Motor neuron (in vitro differentiated cells): Measurements from ENCODE around the gene FCGR3A. TPM values are rescaled to one million over a fixed set of nuclear protein-coding genes. Genes with fewer than 3 reads are reported as not detected.
"Not testable (repeated sequence)": the region's sequence is repeated elsewhere in the genome, so short reads cannot be mapped to it uniquely, and the experiment has no call there.

ENCODE experiments used
- ATAC-seq, 8 experiments: fragments of 200-7000 bp; cut with Tn5 transposase; replicated peaks in 6 of 8; 2 replicates each; pipeline ENCODE4 v1.8.0; 2021; ENCODE audit warnings: mild to moderate bottlenecking in 8 of 8, moderate library complexity in 8 of 8
- H3K27ac ChIP-seq, 2 donors: fragments of 250-450 bp; sonication (Bioruptor Pico); 2 replicates each; pipeline ENCODE4 v1.9.0; 2021; ENCODE audit warnings: antibody characterized with exemption in 2 of 2, mild to moderate bottlenecking in 2 of 2, moderate library complexity in 1 of 2
- H3K4me1 ChIP-seq, 2 donors: fragments of 250-450 bp; sonication (Bioruptor Pico); replicated peaks in 1 of 2; 2 replicates each; pipeline ENCODE4 v1.6.1; 2021; ENCODE audit warnings: antibody characterized with exemption in 2 of 2, mild to moderate bottlenecking in 2 of 2, moderate library complexity in 1 of 2
- H3K4me3 ChIP-seq, 5 donors: fragments of 250-450 bp; sonication (Bioruptor Pico); 2 replicates each; pipeline ENCODE4 v1.9.0; 2021; ENCODE audit warnings: antibody characterized with exemption in 5 of 5, mild to moderate bottlenecking in 5 of 5, moderate library complexity in 4 of 5
- WGBS, 10 experiments: fragments of 450-650 bp; shearing (Covaris generic); methylation state at CpG; one replicate each; pipeline ENCODE4 v1.0.0; 2022; 5-methylcytosine and 5-hydroxymethylcytosine counted together
- in situ Hi-C, 9 experiments: fragments of 400-800 bp; cut with MboI; loops; one replicate each; pipeline ENCODE4 v1.15.0; 2021; ENCODE audit warnings: low sequenced_read_pairs in 9 of 9, low pct_unique_long_range_greater_than_20kb in 2 of 9; ENCODE audit not compliant: unreplicated experiment in 9 of 9
- total RNA-seq, 8 experiments: library from RNA; unstranded; fragments of 300-600 nt; gene quantifications; 2 replicates each; pipeline versions ENCODE4 v1.2.3 to v1.2.4, GENCODE V29; 2022

The FCGR3A gene
- total RNA-seq, result 1 to 10 TPM in 1 of 8 experiments, under 1 TPM in 3, not detected in 4; 0.05 to 1.3 (median 0.34) TPM

DNA sequence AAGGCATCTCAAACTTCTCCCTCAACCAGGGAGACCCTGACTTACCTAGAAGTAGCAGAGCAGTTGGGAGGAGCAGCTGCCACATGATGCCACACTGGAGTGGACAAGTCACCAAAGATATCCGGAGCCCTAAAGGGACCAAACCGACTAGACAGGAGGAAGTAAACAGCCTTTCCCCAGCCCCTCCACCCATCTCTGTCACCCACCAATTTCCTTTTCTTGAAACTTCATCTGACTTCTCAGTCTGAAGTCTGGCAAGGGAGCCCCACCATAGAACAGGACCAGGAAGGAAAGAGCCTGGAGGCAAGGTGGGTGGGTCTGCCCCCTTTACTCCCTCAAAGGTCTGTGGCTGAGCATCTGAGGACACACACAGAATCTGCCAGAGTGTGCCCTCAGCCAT, at the start of gene FCGR3A:
Gene FCGR3A, minus strand, starts transcription at position 167 of the 400 bp plus-strand sequence. Its CDS starts 82 bp downstream, at position 85.
- WGBS, 10 experiments, result 54 to 100% (median 60%) methylated on average over 1 to 2 of the region's 2 CpGs; no CpG with 5 or more reads in 5 of the 10 experiments
- no peak for ATAC-seq
- in situ Hi-C loops, result no loop called here
- Histone ChIP-seq H3K4me3 (no peak within 1 kb of the TSS), H3K27ac (no peak within 1 kb of the TSS), H3K4me1 (no peaks in the 10 kb centered on the region)

DNA sequence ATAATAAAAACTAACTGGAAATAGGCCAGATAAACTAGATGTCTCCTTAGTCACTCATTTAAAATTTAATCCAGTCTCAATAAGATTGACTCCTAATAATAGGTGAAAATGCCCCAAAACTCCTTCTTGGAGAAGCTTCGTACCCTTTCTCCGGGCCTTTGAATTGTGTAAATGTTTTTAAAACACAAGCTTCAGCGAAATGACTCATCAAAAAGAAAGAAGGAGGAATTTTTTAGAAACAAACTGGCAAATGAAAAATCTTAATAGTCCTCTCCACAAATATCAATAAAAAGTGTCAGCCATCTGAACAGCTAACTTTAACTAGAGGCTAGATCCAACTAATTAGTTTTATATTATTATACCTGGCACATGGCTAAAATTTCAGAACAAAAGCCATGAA, 47.5 kb upstream of the FCGR3A start:
- H3K4me3 ChIP-seq, in situ Hi-C loops, ATAC-seq, H3K27ac ChIP-seq, H3K4me1 ChIP-seq: not testable (repeated sequence)
- 53 to 100% (median 92%) methylated on average over 2 to 3 of the region's 3 CpGs; no CpG with 5 or more reads in 5 of the 10 experiments for WGBS, 10 experiments

DNA sequence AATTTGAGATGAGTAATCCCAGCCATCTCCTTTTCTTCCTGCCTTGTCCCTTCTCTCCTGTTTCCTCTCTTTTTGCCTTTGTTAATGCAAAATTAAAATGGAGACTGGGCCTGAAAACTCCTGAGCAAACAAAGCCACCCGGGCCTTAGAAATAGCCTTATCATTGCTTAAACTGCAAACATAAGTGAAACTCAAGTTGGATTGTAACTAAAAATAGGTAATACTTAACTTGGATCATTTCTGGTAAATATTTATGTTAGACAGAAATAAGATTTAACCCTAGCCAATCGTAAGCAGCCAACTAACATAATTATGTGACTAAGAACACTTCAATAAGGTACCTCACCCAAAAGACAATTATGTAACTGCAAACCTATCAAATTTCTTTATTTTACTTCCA, 46.0 kb upstream of the FCGR3A start:
- 80 to 100% (median 100%) methylated on average over 1 of the region's 2 CpGs; no CpG with 5 or more reads in 7 of the 10 experiments for WGBS, 10 experiments
- in situ Hi-C loops, H3K4me3 ChIP-seq, H3K4me1 ChIP-seq, H3K27ac ChIP-seq: not testable (repeated sequence)
- peak in 1 of 8 experiments; percentile 20 for ATAC-seq

DNA sequence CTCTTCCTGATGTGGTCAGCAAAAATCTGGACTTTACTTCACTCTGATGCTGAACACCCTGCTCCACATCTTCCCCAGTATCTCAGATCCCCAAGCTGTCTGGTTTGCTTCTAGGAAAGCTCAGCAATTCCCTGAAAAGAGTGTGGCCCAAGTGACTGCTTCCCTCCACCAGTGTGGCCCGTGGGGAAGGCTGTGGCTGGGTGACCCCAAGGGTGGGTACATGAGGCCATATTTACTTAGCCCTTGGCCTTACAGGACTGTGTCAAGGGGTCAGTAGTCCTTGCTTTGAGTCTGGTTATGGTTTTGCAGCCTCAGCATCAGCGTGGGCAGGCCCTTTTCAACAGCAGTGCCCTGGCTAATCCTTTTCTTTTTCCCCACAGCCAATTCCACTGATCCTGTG, 45.6 kb upstream of the FCGR3A start:
- 60% methylated on average over 1 of the region's 2 CpGs; no CpG with 5 or more reads in 9 of the 10 experiments for WGBS, 10 experiments
- H3K4me3 ChIP-seq, ATAC-seq, H3K4me1 ChIP-seq, H3K27ac ChIP-seq, in situ Hi-C loops: not testable (repeated sequence)

DNA sequence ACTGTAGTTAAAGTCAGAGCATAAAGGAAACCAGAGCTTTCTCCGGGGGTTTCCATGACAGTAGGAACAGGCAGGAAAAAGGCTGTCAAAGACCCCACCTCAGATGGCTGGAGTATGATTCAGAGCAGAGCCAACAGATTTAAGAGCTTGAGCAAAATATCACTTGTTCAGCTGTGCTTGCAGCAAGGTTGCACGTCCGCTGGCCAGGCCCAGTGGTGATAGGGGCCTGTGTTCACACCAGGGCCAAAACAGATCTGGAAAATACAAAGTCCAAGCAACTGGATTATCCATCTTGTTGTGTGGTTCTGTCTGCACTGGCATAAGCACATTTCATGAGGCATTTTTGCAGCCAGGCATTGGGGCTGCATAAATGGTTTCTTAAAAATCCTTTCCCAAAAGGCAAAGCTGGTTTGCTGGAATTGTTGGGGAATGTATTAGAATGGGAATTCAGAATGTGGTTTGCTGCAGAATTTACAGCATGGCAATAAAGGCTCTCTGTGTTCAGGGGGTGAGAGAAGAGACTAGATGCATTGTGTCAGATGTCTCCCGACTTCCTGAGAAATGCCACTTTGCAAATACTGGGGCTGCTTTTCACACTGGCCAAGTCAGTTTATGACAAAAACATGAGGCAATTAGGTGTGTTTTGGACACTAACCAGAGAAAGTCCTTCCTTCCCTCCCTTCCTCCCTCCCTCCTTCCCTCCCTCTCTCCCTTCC, 44.8 kb upstream of the FCGR3A start:
- H3K27ac ChIP-seq, in situ Hi-C loops, H3K4me1 ChIP-seq, H3K4me3 ChIP-seq: not testable (repeated sequence)
- ATAC-seq, result peak in 1 of 8 experiments; percentile 25
- 30 to 57% (median 42%) methylated on average over 1 of the region's 4 CpGs; no CpG with 5 or more reads in 6 of the 10 experiments for WGBS, 10 experiments

DNA sequence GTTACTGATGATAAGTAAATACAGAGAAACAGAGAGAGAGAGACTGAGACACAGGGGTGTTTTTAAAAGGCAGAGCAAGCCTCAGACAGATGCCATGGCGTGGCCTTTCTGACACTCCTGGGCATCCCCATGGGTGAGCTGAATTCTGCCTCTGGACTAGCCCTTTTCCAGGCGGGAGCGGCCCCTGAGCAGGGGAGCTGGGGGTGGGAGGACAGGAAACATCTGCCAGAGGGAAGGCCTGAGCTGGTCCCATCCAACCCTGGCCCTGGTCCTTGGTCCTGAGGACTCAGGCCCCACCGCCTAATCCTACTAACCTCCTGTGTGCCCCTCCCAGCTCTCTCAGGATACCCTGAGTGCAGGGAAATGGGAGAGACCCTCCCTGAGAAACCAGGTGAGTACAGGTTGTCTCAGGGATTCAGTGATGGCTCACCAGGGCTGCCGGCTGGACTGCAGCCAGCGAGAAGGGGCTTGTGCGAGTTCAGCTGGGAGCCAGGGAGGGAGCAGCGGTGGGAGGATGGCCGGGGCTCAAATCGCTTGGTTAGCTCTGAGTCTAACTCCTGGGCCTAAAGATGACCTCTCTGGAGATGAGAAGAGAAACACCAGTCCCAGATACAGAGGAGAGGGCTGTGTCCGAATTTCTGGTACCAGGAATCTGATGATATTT, 43.6 kb upstream of the FCGR3A start:
- H3K27ac ChIP-seq, in situ Hi-C loops, ATAC-seq: not testable (repeated sequence)

DNA sequence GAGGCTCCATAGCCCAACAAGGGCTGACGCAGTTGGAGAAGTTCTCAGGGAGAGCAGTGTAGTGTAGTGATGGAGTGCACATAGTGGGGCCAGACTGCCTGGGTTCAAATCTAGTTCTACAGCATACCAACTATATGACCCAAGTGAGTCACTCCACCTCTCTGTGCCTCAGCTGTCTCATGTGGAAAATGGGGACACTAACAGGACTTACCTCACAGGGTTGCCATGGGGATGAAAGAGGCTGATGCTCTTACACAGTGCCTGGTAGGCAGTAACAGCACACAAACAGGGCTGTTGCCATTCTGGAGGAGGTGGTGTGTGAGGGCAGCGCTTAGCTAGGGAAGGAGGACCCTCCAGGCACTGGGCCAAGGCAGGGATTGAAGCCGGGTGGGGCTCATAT, 43.0 kb upstream of the FCGR3A start:
- ATAC-seq, in situ Hi-C loops: not testable (repeated sequence)

More for the DNA sequence above, 43.6 kb upstream of the FCGR3A start:
- WGBS, 10 experiments, result 83 to 87% methylated on average over 1 to 4 of the region's 11 CpGs; no CpG with 5 or more reads in 8 of the 10 experiments
- H3K4me1 ChIP-seq, H3K4me3 ChIP-seq: not testable (repeated sequence)

DNA sequence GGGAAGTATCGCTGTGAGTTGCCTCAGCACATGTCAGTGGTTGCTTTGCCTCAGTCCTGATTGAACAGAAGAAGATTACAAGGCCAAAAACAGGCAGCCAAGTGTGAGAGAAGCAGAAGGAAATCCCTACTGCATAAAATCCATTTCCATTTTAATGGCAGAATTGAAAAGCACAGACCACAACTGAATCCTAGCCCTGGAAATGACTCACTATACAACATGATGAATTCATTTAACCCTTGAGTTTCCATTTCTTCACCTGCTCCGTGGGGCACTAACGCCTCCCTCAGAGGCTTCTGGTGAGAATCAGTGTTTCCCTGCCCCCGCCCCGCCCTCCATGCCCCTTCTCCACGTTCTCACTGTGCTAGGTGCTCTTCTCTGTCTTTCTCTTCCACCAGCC, 40.3 kb upstream of the FCGR3A start:
- H3K27ac ChIP-seq, H3K4me1 ChIP-seq, in situ Hi-C loops, H3K4me3 ChIP-seq: not testable (repeated sequence)
- peak in 4 of 8 experiments; percentile 34 to 76 (median 50) for ATAC-seq
- no CpG with 5 or more reads among the region's 6 CpGs for whole genome bisulfite sequencing, 10 experiments

More for the DNA sequence above, 43.0 kb upstream of the FCGR3A start:
- not testable (repeated sequence) for H3K4me3 ChIP-seq, H3K27ac ChIP-seq, H3K4me1 ChIP-seq
- no CpG with 5 or more reads among the region's 3 CpGs for WGBS, 10 experiments

DNA sequence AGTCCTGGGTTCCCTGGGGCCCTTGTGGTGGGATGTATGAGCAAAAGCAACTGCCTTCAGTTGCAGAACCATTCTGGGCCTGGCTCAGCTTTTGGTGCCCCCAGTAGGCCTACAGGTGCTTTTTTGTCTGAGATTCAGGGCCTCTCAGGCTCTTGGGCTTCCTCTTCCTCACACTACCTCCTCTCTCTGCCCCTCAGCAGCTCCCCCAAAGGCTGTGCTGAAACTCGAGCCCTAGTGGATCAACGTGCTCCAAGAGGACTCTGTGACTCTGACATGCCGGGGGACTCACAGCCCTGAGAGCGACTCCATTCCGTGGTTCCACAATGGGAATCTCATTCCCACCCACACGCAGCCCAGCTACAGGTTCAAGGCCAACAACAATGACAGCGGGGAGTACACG, 39.7 kb upstream of the FCGR3A start:
- H3K27ac ChIP-seq, ATAC-seq, in situ Hi-C loops, H3K4me1 ChIP-seq, H3K4me3 ChIP-seq: not testable (repeated sequence)
- WGBS, 10 experiments, result 60% methylated on average over 1 of the region's 8 CpGs; no CpG with 5 or more reads in 9 of the 10 experiments

DNA sequence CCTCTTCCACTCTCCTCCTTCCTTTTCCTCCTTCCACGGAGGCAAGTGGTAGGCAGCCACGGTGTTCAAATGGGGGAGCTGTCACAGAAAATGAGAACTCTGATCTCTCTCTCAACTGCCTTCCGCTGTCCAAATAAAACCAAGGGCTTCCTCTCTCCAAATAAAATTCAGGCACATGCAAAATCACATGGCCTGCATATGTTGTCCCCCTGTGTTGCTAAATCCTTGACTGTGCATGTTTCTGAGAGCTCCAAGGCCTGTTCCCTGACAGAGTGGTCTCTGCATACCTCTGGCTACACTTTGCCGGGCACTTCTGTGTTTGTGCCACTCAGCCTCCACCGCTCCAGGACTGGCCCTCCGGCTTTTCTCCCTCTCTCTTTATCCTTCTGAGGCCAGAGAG, 39.0 kb upstream of the FCGR3A start:
- ATAC-seq, result peak in 1 of 8 experiments; percentile 55
- H3K4me3 ChIP-seq, in situ Hi-C loops, H3K4me1 ChIP-seq, H3K27ac ChIP-seq: not testable (repeated sequence)
- WGBS, 10 experiments, result no CpG with 5 or more reads among the region's 6 CpGs

DNA sequence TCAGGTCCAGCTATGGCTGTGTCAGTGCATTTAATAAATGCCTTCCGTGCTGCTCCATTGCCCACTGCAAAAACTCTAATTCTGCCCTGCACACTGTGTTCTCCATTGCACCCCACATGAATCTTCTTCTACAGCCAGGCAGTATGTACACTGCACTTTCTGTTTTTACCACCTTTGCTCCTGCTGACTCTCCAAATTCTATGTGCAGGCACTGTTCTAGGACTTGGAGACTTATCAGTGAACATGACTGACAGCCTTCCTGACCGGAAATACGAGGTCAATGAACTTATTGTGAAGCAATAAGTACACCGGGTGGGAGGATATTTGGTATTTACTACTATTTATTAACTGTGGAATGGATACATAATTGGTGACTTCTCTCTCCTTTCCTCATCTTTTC, 33.3 kb upstream of the FCGR3A start:
- H3K4me3 ChIP-seq, H3K27ac ChIP-seq, ATAC-seq, H3K4me1 ChIP-seq, in situ Hi-C loops: not testable (repeated sequence)
- no CpG with 5 or more reads among the region's 4 CpGs for WGBS, 10 experiments

DNA sequence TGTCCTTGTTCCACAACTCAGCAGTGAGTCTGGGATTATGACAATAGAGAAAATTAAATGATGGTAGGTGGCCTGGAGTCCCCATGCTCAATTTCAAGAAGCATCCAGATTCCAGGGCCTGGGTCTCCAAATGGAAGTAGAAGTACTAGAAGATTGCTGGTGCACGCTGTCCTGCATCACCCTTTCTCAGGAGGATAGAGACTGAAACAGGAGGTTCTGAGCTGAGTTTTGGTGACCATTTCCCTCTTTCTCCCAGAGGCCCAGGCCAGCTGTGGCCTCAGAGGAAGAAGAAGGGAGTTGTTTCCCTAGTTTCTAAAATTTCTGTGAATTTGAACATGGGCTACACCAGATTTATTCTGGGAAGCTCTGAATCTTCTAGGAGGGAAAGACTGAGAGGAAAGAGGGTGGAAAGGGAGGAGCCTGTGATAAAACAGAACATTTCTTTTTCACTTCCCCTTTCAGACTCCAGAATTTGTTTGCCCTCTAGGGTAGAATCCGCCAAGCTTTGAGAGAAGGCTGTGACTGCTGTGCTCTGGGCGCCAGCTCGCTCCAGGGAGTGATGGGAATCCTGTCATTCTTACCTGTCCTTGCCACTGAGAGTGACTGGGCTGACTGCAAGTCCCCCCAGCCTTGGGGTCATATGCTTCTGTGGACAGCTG, 31.4 kb upstream of the FCGR3A start:
- WGBS, 10 experiments, result no CpG with 5 or more reads among the region's 4 CpGs
- in situ Hi-C loops, H3K27ac ChIP-seq, ATAC-seq, H3K4me3 ChIP-seq, H3K4me1 ChIP-seq: not testable (repeated sequence)

DNA sequence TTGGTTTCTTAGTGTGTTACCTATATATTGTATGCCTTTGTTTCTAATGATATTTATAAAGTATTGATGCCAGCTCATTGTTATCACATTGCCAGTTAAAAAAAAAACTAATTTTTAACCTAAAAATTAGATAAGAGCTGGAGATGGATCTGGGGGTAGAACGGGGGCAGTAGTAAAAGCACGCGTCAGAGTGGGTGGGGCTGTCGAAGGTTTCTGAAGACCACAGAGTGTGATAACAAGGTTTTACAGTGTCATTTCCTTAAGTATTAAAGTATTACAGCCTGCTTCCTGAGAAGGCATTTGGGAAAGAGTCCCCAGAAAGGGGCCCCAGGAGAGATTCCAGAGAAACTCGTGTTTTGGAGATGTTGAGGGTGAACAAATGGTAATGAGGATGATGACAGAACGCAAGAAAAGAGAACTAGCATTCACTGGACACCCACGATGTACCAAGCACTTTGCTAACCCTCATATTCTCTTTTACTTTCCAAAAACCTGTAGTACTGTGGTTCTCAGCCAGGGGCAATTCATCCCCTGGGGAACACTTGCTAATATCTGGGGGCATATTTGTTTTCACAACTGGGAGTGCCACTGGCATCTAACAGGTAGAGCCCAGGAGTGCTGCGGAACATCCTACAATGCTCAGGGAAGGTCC, 30.4 kb upstream of the FCGR3A start:
- in situ Hi-C loops, result not testable (repeated sequence)

More for the DNA sequence above, 30.4 kb upstream of the FCGR3A start:
- no CpG with 5 or more reads among the region's 8 CpGs for WGBS, 10 experiments
- not testable (repeated sequence) for H3K4me3 ChIP-seq, H3K27ac ChIP-seq, H3K4me1 ChIP-seq
- peak in 1 of 8 experiments; percentile 28 for ATAC-seq
